Astrocyte of the cerebellum (primary cell): ENCODE data around the gene ASB15.

ENCODE experiments used
- DNase-seq: peaks from one replicate; pipeline ENCODE4 v3.0.0-alpha.2; 2011; ENCODE audit warnings: low read depth
- H3K4me3 ChIP-seq: 2 replicates; pipeline ENCODE4 v1.5.1; 2011; ENCODE audit warnings: mild to moderate bottlenecking, low read depth, low read length, moderate library complexity
- CTCF ChIP-seq: IDR thresholded peaks from 2 replicates; pipeline ENCODE4 v1.5.1; 2012; ENCODE audit warnings: low read length, low read depth, moderate library complexity, mild to moderate bottlenecking; ENCODE audit errors: missing control alignments
- in situ Hi-C: cut with HindIII; loops from 2 replicates; pipeline ENCODE4 v1.10.0; 2017; ENCODE audit warnings: low sequenced_read_pairs

The ASB15 gene

DNA sequence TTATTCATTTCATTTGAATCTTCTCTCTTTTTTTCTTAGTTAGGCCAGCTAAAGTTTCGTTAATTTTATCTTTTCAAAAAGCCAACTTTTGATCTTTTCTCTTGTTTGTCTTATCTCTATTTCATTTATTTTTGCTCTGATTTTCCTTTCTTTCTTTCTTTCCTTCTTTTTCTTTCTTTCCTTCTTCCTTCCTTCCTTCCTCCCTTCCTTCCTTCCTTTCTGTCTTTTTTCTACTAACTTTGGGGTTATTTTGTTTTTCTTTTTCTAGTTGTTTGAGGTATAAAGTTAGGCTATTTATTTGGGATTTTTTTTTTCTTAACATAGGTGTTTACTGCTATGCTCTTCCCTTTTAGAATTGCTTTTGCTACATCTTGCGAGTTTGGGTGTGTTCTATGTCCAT lies 13.2 kb upstream of the ASB15 start:
- DNase-seq = no peak
- no peak for TF ChIP-seq CTCF
- in situ Hi-C loops = no loop called here
- H3K4me3 ChIP-seq = no peak overlapping the region

DNA sequence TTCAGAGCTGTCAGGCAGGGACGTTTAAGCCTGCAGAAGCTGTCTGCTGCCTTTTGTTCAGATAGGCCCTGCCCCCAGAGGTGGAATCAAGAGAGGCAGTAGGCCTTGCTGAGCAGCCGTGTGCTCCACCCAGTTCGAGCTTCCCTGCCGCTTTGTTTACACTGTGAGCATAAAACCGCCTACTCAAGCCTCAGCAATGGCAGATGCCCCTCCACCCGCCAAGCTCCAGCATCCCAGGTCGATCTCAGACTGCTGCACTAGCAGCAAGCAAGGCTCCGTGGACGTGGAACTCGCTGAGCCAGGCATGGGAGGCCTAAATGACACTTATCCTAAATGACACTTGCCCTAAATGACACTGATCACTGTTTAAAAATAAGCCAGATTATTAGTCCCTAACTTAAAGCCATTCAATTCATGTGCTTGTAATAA lies 6.8 kb upstream of the ASB15 start:
- DNase-seq = no peak
- in situ Hi-C loops = no loop called here
- H3K4me3 ChIP-seq = no peak overlapping the region
- TF ChIP-seq CTCF = no peak

DNA sequence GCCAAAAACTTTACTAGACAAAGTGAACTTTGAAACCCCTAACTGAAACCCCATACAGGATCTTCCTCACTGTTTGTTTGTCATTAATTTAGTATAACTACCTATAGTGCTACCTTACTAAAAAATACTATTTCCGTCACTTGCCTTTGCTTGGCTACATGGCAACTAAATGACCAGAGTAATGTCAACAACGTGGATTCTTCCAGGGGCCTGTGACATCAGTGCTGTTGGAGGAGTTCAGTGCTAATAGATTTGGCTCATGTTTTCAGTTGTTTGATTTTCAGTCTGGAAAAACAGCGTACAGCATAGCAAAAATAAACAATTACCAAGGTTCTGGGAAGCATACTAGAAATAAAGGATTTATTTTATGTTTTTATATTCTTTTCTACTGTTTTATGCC lies 3.0 kb upstream of the ASB15 start:
- in situ Hi-C loops = no loop called here
- no peak for DNase-seq
- no peak overlapping the region for H3K4me3 ChIP-seq
- no peak for TF ChIP-seq CTCF

DNA sequence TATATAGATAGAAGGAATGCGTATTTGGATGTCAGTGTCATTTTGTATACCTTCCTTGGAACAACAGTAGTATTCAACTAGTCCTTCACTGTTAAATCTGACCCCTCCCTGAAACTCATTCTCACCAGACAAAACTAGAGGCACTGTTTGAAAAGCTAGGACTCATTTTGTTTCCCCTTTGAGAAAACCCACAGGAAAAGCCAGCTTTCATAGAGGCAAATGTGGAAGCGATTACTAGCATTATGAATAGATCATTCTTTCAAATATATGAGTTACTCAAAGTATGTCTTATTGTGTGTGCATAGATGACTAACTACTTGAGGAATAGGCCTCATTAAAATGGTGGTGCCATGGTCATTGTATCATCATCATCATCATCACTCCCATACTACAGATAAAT lies 1.9 kb upstream of the ASB15 start:
- DNase-seq = no peak
- in situ Hi-C loops = no loop called here
- TF ChIP-seq CTCF = no peak
- H3K4me3 ChIP-seq = no peak overlapping the region

DNA sequence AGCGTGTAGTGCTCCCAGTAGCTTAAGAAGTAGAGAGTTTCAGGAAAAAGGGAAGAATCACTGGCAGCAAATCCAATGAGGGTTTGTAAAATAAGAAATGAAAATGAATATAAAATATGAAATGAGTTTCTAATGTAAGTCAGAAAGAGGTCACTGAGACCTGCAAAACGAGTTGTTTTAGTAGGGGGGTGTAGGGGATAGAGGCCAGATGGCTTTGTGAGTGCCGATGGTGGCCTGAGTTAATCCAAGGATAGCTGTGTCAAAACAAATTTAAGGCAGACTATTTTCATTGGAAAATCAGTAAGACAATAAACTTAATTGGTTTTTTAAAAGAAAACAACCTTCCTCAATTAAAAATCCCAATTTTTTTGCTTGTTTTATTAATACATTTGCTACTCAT lies 745 bp upstream of the ASB15 start:
- in situ Hi-C loops = no loop called here
- H3K4me3 ChIP-seq = no peak overlapping the region
- no peak for TF ChIP-seq CTCF
- DNase-seq = no peak

DNA sequence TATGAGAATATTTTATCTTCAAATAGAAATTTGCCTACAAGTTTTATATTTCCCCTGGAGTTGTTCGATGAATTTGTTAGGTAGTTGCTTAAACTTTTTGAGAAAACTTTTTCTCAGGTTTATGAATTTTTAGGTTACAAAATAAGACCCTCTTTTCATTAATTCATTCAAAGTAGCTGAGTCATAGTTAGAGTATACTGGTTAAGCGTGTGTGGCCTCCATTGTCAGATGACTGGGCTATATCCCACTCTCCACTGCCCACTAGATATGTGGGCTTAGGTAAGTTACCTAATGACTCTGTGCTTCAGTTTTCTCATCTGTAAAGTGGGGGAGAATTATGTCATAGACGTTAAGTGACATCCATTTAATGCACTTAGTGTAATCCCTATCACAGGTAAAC lies 1.0 kb downstream of the ASB15 start:
- no peak for TF ChIP-seq CTCF
- in situ Hi-C loops = no loop called here
- no peak for DNase-seq

DNA sequence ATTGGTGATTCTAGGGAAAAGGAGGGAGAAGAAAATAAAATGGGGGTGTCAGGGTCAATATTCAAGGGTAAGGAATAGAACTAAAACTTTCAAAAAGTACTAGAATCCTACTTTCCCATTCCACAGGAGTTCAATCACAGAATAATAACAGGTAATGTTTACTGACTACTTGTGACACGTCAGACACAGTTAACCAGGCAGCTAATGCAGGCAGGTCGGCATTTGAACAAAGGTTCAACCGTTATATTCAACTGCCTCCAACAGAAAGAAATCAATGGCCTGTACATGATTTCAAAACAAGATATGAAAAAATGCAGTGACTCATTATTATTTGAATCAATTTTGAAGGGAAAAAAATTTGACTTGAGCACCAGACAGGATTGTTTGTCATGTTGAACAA lies 3.1 kb downstream of the ASB15 start:
- no peak for DNase-seq
- H3K4me3 ChIP-seq = no peak overlapping the region
- in situ Hi-C loops = no loop called here
- no peak for TF ChIP-seq CTCF

More for the DNA sequence above, 1.0 kb downstream of the ASB15 start:
- no peak overlapping the region for H3K4me3 ChIP-seq
